Stimulated activated naive CD4-positive, alpha-beta T cell (primary cell): ENCODE measurements around the gene SKIDA1.

ENCODE experiments used
- DNase-seq, 6 experiments: peaks; one replicate each; lab custom pipeline; 2025; lab: John Stamatoyannopoulos, UW

SKIDA1 gene

DNA sequence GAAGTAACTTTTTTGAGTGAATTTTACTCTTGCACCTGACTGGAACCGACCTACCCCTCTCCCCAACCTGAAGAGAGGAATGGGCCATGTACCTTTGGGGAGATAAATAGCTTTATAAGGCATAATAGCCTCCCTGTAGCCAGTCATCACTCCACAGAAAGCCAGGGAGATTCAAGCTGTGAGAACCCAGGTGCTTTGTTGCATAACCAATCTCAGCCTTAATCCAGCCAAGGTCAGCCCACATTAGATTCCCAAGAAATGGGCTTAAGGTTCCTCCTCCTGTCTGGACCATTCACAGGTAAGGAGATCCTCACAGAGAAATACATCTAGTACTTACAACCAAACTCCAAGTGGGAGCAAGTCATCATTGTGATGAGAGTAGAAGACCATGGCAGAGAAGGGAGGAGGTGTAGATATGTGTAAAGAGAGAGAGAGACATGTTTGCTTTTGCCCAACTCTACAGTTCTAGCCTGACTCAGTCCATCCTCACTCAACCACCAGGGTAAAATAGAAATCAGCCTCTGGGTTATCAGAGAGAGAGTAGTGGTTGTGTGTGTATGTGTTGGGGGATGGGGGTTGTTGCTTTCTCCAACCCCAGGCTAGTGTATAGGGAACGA is 23.6 kb downstream of the SKIDA1 start:
- DNase-seq: no peak

DNA sequence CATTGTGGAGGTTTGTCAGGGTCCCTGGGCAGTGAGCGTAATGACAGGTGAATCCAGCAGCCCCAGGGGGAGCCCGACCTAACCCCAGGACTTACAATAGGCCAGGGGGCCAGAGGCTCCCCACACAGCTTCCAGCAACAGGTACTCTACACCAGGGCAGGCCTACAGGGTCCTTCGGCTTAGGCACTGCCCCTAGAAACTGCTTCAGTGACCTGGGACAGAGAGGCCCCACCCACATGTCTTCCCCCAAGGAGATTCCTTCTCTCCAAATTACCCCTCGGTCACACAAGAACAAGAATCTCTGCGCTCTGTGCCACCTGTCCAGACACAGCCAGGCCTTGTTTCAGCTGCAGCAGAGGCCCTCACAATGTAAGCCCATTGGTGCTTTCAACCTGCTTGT is 24.4 kb downstream of the SKIDA1 start:
- no peak for DNase-seq

DNA sequence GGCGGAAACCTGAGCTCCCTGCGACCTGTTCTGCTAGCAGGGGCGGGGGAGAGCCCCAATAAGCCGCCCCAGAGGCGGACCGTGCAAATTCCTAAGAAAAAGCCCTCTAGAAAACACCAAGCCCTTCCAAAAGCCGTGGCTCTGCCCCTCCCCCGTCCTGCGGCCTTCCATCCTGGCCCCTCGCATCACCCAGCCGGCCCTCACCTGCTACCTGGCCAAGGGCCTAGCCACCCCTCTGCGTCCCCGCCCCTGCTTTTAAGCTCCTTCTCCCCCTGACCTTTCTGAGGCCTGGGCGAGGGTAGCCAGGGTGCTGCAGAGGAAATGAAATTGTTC is 24.9 kb downstream of the SKIDA1 start:
- no peak for DNase-seq

DNA sequence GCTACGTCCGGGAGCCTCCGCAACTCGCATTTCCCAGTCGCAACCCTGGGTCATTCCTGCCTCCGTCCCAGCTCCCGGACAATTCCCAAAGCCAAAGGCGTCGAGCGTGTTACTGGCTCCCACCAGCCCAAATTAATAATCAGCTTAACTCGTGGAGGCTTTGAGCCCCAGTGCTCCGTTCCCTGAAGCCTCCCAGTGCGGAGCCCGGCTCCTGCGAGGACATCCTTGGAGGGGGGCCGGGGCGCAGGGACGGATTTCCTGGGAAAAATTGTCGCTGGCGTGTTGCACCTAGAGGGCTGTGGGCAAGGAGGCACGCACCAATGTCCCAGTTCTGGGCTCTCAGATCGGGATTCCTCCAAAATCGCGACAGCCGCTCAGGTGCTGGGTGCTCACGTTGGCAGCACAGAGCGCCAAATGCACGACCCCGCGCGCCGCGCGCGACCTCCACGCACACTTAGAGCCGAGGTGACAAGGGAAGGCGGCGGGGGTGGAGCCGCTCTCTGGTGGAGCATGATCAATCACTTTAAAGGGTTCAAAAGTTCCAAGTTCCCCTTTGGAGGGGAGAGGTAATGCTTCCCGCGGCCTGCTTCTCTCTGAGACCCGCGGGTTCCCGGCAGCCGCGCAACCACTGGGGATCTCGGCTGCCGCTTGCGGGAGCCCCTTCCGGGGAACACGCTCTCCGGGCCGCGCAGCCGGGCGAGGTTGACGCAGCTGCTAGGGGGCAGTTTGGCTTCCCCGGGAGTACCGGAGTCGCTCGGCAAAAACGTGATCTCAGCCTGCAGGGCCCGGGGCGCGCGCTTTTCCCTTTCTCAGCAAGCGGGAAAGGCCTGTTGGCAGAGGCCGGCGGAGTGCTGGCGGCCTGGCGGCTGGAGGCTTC is 25.5 kb downstream of the SKIDA1 start:
- peak in 3 of 6 experiments; percentile 10 to 39 (median 27) for DNase-seq

DNA sequence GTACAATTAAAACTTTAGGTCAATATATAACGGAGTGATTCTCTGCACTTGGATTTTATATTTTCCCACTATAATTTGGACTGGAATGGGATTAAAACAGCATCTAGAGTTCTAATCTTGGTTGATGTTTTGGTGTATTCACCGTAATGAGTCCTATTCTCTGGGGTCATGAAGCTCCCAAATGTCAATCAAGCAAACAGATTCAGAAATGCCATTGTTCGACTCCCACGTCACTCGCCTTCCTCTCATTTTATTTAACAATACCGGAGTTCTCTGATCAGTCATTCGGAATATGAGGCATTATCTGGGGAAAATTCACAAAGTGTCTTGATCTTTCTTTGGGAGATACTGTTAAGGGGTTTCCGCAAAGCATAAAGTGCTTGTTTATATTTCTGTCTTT is 26.5 kb downstream of the SKIDA1 start:
- no peak for DNase-seq

DNA sequence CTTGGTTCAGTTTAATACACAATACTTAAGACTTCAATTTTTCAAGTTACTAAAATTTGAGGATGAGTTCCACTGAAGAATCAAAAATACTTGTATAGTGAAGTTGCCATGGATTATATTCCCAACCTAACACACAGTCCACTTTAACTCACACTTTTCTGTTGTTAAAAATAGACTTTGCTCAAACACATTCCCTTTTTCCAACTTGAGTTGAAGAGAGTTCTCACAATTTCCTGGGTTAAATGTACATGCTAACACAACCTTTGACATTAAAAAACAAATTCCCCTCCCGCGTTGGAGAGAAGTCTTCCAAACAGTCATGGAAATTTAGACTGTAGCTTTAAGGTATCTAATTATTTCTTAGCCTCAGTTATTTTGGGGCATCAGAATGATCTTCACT is 27.1 kb downstream of the SKIDA1 start:
- DNase-seq: no peak

DNA sequence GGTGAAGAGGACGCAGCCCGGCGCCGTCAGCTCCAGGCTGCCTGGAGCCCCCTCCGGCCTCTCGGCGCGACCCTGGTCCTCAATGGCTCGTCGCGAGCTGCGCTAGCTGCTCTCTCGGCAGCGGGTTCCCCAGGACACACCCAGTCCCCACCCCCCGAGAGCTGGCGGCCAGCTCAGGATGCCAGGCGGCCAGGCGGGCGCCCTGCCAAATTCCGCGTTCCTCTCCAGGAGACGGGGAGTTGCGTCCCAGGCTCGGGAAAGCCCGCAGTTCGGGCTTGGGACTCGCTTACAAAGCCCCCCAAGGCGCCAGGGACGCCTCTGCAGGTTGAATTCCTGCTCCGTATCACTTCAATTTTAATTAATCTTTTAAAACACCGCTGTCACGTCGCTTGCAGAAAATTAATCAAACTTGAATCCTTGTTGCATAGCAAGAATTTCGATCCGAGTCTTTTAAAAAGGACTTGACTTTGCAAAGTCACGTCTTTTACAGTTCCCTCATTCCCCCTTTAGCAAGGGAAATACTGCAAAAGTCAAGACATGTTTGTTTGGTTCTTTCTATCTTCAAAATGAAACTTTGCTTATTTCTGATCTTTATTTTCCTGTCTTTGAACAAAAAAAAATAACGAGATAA is 28.2 kb downstream of the SKIDA1 start:
- peak in 4 of 6 experiments; percentile 8 to 37 (median 16) for DNase-seq

DNA sequence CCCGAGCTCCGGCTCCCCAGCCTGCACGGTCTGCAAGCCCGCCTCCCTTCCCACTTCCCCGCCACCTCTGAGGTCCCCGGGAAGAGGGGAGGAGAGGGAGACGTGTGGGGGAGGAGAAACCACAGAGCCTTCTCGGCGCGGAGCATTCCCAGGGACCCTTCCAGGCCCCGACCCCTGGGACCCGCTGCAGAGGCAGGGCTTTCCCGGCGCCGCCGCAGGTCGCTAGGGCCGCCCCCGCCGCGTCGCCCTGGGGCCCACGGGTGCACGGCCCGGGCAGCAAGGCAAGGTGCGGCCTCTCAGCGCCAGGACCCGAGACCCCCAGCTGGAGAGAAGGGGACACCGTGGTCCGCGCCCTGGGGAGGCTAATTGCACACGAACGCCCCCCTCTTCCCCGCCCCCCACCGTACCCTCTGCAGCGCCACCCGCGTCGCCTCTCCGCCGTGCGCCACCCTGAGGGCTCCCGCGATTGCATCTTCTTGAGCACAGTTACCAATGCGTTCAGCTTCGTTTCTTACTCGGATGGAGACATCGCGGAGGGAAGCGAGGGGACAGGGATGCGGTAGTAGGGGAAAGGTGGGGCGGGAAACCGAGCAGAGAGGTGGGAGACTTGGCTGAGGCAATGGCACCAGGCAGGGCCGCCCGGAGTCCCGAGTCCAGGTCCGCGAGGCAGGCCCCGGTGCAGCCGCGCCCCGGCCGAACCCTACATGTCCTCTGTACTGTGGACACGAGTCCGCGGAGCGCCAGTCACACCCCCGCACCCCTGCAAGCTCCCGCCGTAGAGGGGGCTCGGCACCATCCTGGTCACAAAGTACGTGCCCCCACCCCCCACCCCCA is 28.9 kb downstream of the SKIDA1 start:
- peak in 5 of 6 experiments; percentile 18 to 66 (median 49) for DNase-seq

- DNase-seq: peak; percentile 70 to 92 (median 79)
Measured at GRCh38 chr10:21495752-21496342, 29.6 kb downstream of the SKIDA1 start.

- DNase-seq: no peak
Measured at GRCh38 chr10:21495002-21495751, 30.3 kb downstream of the SKIDA1 start.

- peak in 1 of 6 experiments; percentile 40 for DNase-seq
Measured at GRCh38 chr10:21494191-21495001, 31.1 kb downstream of the SKIDA1 start.

DNA sequence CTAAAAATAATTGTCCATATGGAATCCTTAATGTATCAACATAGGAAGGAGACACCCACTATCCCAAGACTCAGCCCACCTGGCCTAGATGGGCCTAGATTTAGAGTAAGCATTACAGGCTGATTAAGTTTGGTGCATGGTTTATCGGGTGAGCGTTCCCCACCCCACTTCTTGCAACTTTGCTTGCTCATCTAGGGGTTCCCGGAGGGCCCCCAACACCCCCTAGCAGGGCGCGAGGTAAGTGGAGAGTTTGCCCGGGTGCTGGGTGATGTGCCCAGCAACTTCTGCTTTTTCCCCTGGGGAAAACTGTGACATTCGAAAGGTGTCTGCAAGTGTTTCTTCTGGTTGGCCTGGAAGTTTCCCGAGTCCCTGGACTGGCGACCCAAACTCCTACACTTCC is 31.7 kb downstream of the SKIDA1 start:
- peak in 1 of 6 experiments; percentile 31 for DNase-seq

DNA sequence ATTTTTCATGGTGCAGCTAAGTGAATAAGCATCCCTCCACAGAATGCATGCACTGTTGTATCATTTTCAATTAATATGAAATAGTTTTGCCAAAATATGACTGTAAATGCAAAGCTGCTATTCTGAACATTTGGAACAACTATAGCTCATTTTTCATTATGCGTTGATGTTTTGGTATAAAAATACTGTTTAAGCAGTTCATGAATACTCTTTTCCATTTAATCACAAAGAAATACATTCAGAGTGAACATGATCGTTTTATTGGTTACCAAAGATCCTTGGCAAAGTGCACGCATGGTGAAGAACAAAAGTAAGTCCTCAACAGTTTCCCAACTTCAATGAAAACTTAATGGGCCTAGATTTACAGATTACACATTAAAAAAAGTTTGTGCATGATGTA is 33.1 kb downstream of the SKIDA1 start:
- DNase-seq: no peak

GRCh38 chr10:21490711-21491105 is 34.8 kb downstream of the SKIDA1 start:
- no peak for DNase-seq

DNA sequence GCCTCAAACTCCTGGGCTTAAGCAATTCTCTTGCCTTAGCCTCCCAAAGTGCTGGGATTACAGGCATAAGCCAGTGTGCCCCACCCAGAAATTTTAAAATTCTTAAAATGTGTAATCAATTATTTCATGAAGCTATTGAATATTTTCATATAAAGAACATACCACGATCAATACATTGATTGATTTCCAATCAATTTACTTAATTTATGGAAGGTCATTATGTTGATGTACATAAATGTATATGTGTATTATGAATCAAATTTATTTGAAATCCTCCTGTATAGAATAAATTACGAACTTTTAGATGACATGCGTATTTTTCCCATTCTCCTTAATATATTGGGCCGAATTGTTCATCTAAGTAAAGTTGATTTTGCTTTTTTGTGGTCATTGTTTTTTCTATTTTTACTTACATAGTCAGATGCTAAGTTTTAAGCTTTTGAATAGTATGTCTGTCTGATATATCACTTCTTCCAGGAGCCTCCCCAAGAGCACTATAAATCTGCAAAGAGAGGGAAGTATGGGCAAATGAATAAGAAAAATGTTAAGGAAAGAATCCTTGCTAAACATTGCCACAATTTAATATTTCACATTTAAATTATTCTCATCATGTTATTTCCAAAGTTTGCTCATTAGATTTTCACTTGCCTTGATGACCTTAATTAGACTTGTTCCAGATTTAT is 35.3 kb downstream of the SKIDA1 start:
- DNase-seq: no peak

- no peak for DNase-seq
Measured at GRCh38 chr10:21488957-21489446, 36.5 kb downstream of the SKIDA1 start.

GRCh38 chr10:21488246-21488956 is 37.1 kb downstream of the SKIDA1 start:
- no peak for DNase-seq

DNA sequence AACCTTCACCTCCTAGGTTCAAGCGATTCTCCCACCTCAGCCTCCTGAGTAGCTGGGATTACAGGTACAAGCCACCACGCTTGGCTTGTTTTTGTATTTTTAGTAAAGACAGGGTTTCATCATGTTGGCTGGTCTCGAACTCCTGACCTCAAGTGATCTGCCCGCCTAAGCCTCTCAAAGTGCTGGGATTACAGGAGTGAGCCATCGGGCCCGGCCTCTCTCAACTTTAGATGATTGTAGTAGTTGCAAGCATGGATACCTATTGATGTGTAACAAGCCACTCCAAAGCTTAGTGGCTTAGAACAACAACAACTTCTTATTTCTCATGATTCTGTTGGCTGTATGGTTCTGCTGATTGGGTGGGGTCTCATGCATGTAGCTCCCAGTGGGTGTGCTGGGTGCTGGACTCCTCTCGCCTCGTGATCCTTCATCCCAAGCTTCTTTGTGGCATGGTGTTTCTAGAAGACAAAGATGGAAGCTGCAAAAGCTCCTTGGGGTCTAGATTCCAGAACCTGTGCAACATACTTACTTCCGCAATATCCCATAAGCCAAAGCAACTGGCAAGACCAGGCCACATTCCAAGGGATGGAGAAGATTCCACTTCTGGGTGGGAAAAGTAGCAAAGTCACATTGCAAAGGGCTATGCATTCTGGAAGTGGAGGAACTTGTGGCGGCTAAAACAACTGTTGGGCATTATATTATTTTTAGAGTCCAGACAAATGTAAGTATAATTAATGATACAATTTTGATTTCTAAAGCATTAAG is 37.9 kb downstream of the SKIDA1 start:
- no peak for DNase-seq
